K562 (cell line): ENCODE results near the gene PCNX2. TPM values are rescaled to one million over a fixed set of nuclear protein-coding genes. Genes with fewer than 3 reads are reported as not detected.

Experiments
- ATAC-seq: fragments of 200-7000 bp; cut with Tn5 transposase; 3 replicates; pipeline ENCODE4 v1.9.1; 2020; ENCODE audit warnings: moderate library complexity
- BruUV-seq: library from RNA; stranded (reverse); fragments of 400-500 nt; replicated peaks from 2 replicates; lab custom pipeline; 2021; lab: Mats Ljungman, UMichigan
- CTCF ChIA-PET: fragments of 300-600 bp; formaldehyde crosslinking; extraction: SDS; loops from one replicate; lab custom pipeline; 2021; ENCODE audit warnings: low intra/inter-chr PET ratio; lab: Yijun Ruan, JAX
- POLR2A ChIA-PET: fragments of 300-600, 350-650 bp; sonication (Branson Sonifier 250); formaldehyde crosslinking; extraction: SDS; loops from one replicate; lab custom pipeline; 2021; ENCODE audit warnings: antibody characterized with exemption, inconsistent platforms; lab: Yijun Ruan, JAX
- DNase-seq, 4 experiments: peaks; one replicate each; pipeline versions ENCODE4 v3.0.0 to v3.0.0-alpha.2; 2011 to 2018; ENCODE audit warnings: low spot score in 3 of 4, mixed read lengths in 3 of 4; ENCODE audit errors: extremely low read depth in 1 of 4
- FAIRE-seq: peaks from 2 replicates; lab custom pipeline; 2011; peaks lifted over from hg19 to GRCh38; lab: Jason Lieb, UNC
- H2AFZ ChIP-seq: 2 replicates; pipeline ENCODE4 v1.6.0; 2011; ENCODE audit warnings: low read depth, low read length, control low read depth, inconsistent platforms
- H3K27ac ChIP-seq: fragments of 200-600 bp; 3 replicates; pipeline ENCODE4 v1.8.0; 2011; ENCODE audit warnings: low read depth, mild to moderate bottlenecking, control low read depth, inconsistent platforms, low read length, moderate library complexity, mixed read lengths; ENCODE audit errors: extremely low read depth
- H3K27me3 ChIP-seq, 2 experiments: fragments of 300-600 bp in 1 of 2; 2 replicates in 1 of 2; 3 replicates in 1 of 2; pipeline versions ENCODE4 v1.6.0 to v1.8.0; 2011; ENCODE audit warnings: inconsistent platforms in 2 of 2, low read length in 2 of 2, mild to moderate bottlenecking in 1 of 2, mixed read lengths in 1 of 2, moderate library complexity in 1 of 2; ENCODE audit not compliant: control insufficient read depth in 2 of 2, insufficient read depth in 2 of 2
- H3K36me3 ChIP-seq: fragments of 300-600 bp; 3 replicates; pipeline ENCODE4 v1.8.0; 2011; ENCODE audit warnings: mild to moderate bottlenecking, low read length, inconsistent platforms; ENCODE audit not compliant: control insufficient read depth, insufficient read depth
- H3K4me1 ChIP-seq, 2 experiments: fragments of 200-600 bp in 1 of 2; replicated peaks in 1 of 2; 2 replicates in 1 of 2; 3 replicates in 1 of 2; pipeline versions ENCODE4 v1.5.1 to v1.8.0; 2011; ENCODE audit warnings: inconsistent platforms in 2 of 2, low read length in 2 of 2, mild to moderate bottlenecking in 1 of 2, mixed read lengths in 1 of 2, moderate library complexity in 1 of 2; ENCODE audit not compliant: control insufficient read depth in 2 of 2, insufficient read depth in 2 of 2
- H3K4me2 ChIP-seq: 2 replicates; pipeline ENCODE4 v1.6.1; 2011; ENCODE audit warnings: low read length, control low read depth, inconsistent platforms, mixed read lengths; ENCODE audit not compliant: insufficient read depth
- H3K4me3 ChIP-seq: fragments of 200-600 bp; sonication (generic), shearing (Covaris generic); 2 replicates; pipeline ENCODE4 v1.5.1; 2016; ENCODE audit warnings: control low read depth, inconsistent platforms
- H3K79me2 ChIP-seq: fragments of 200-600 bp; 3 replicates; pipeline ENCODE4 v1.8.0; 2011; ENCODE audit warnings: low read length, inconsistent platforms; ENCODE audit not compliant: control insufficient read depth, insufficient read depth
- H3K9ac ChIP-seq, 2 experiments: 2 replicates each; pipeline versions ENCODE4 v1.6.0 to v1.6.1; 2011; ENCODE audit warnings: low read depth in 2 of 2, low read length in 2 of 2, control low read depth in 1 of 2, inconsistent platforms in 1 of 2, mild to moderate bottlenecking in 1 of 2, mixed read lengths in 1 of 2; ENCODE audit not compliant: insufficient read depth in 1 of 2
- H3K9me1 ChIP-seq: one replicate; pipeline ENCODE4 v1.6.0; 2011; ENCODE audit warnings: inconsistent platforms, mild to moderate bottlenecking, low read length, moderate library complexity; ENCODE audit not compliant: control insufficient read depth, insufficient read depth
- H3K9me3 ChIP-seq: replicated peaks from 2 replicates; pipeline ENCODE4 v1.5.1; 2011; ENCODE audit warnings: low read depth, low read length, inconsistent platforms; ENCODE audit not compliant: control insufficient read depth, insufficient read depth
- H4K20me1 ChIP-seq: replicated peaks from 2 replicates; pipeline ENCODE4 v1.6.1; 2011; ENCODE audit warnings: low read length, inconsistent platforms, mixed read lengths; ENCODE audit not compliant: control insufficient read depth, insufficient read depth
- SUPT5H ChIP-seq: fragments of 450-650 bp; IDR thresholded peaks from 2 replicates; pipeline ENCODE4 v1.6.1; 2016
- TAF9B ChIP-seq: fragments of 450-650 bp; IDR thresholded peaks from 2 replicates; pipeline ENCODE4 v1.6.1; 2018; ENCODE audit warnings: mild to moderate bottlenecking; ENCODE audit not compliant: partially characterized antibody
- TSC22D4 ChIP-seq: fragments of 450-650 bp; IDR thresholded peaks from 2 replicates; pipeline ENCODE4 v1.6.1; 2016; ENCODE audit warnings: missing genetic modification characterization, missing biosample characterization, control low read depth
- ZFPM2 ChIP-seq: fragments of 250-450 bp; sonication (Bioruptor Pico); IDR thresholded peaks from 2 replicates; pipeline ENCODE4 v1.5.1; 2022; ENCODE audit warnings: mild to moderate bottlenecking
- ZNF143 ChIP-seq: sonication (generic); formaldehyde crosslinking; IDR thresholded peaks from 2 replicates; pipeline ENCODE4 v1.9.0; 2022; ENCODE audit warnings: mild to moderate bottlenecking, missing genetic modification reagents
- ZNF212 ChIP-seq: fragments of 450-650 bp; formaldehyde crosslinking; IDR thresholded peaks from 2 replicates; pipeline ENCODE4 v1.4.0; 2020; ENCODE audit warnings: mild to moderate bottlenecking
- WGBS: fragments of 100-300 bp; shearing (Covaris generic); methylation state at CpG from one replicate; pipeline ENCODE4 v1.1.6; 2016; ENCODE audit warnings: low coverage, mixed read lengths; ENCODE audit not compliant: insufficient coverage; ENCODE audit errors: missing lambda C conversion rate; 5-methylcytosine and 5-hydroxymethylcytosine counted together
- in situ Hi-C: fragments of 300-500 bp; cut with MboI; formaldehyde crosslinking; loops from 4 replicates; pipeline ENCODE4 v1.15.0; 2018; ENCODE audit warnings: inconsistent platforms, mixed read lengths
- intact Hi-C: fragments of 100-400 bp; cut with micrococcal nuclease; formaldehyde crosslinking; loops from 2 replicates; pipeline ENCODE4 v1.14.2; 2022
- polyA plus RNA-seq, 8 experiments: library from polyadenylated mRNA; depleted of rRNA in 4 of 8; stranded (reverse) in 5 of 8; unstranded in 3 of 8; fragments of >200 nt; fragmentation: Nextera tagmentation in 2 of 8; fragmentation: Illumina TruSeq in 1 of 8; extraction: Ambion mirVana in 2 of 8; extraction: Trizol in 1 of 8; gene quantifications; 2 replicates each; pipeline versions ENCODE4 v1.2.1 to v1.2.3, GENCODE V29; 2011 to 2014; ENCODE audit warnings: inconsistent platforms in 1 of 8, missing spikeins in 1 of 8
- total RNA-seq, 7 experiments: library from RNA; depleted of rRNA in 6 of 7; stranded (reverse); fragments of >200 nt in 6 of 7; fragmentation: Illumina TruSeq in 2 of 7; extraction: Trizol in 2 of 7; gene quantifications; 2 replicates each; pipeline versions ENCODE4 v1.2.1 to v1.2.3, GENCODE V29; 2011 to 2021; ENCODE audit warnings: low replicate concordance in 1 of 7
- TF ChIP-seq, protein P1 (sequence below): fragments of 450-650 bp; IDR thresholded peaks from 2 replicates; pipeline ENCODE4 v1.6.1; 2016

PCNX2 gene
- total and polyA plus RNA-seq, 9 of the 15 experiments (the other 6 are each of a cell fraction or from before 2014, with no cell fraction given): 0.07 to 0.33 TPM; not detected in 7

DNA sequence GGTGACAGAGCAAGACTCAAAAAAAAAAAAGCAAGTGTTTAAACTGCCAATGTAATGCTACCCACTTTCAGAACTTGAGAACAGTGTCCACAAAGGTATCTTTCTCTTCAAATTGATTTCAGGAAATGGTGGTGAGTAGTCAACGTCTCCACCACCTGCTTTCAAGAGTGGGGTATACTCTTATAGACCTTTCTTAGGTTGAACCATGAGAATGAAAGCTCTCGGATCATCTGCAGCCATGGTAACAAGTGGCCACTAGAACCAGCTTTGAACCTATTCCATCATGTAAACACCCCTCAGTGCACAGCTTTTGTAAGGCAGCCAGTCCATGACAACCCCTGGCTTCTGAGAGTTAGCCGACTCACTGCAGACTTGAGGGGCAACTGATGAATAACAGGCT is 237.7 kb downstream of the PCNX2 start (continued):
- TF ChIP-seq, protein P1, sequence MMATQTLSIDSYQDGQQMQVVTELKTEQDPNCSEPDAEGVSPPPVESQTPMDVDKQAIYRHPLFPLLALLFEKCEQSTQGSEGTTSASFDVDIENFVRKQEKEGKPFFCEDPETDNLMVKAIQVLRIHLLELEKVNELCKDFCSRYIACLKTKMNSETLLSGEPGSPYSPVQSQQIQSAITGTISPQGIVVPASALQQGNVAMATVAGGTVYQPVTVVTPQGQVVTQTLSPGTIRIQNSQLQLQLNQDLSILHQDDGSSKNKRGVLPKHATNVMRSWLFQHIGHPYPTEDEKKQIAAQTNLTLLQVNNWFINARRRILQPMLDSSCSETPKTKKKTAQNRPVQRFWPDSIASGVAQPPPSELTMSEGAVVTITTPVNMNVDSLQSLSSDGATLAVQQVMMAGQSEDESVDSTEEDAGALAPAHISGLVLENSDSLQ: no peak
- TF ChIP-seq SUPT5H (no peak), ZNF212 (no peak), TSC22D4 (tag) (no peak)

DNA sequence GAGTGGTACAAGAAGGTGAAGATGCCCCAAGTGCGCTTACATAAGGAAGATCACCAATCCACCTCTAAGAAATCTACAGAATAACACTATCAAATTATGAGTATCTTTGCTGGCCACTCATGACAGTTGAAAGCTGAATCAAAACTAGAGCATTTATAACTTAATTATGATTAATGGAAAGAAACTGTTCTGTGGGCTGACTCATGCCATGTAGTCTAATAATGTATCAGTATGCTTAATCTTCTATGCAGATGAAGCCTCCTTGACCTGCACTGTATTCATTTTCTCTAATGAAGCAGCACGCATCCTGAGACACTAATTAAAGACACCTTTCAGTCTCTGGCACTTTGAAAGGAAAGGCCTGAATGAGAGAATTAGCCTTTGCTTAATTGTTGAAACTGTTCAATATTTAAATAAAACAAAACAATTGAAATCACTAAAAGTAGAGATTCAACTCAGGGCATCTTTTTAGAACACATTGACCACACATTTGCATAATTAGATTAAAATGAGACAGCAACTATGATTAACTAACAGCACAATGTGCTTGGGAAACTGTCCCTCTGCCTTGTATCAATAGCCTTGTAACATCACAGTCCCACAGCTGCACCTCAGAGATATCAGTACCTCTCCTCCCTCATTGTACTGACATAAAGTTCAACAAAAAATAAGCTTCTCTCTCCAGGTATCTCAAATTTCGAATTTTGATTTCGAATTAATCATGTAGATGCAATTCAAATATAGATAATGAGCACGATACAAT is 239.5 kb downstream of the PCNX2 start:
- Histone ChIP-seq H3K4me3 (no peak overlapping the region), H2AFZ (no peak overlapping the region), H3K79me2 (no peaks in the 10 kb centered on the region), H3K36me3 (no peaks in the 10 kb centered on the region), H3K9ac (no peak overlapping the region), H3K9me1 (no peaks in the 10 kb centered on the region), H3K27me3 (no peaks in the 10 kb centered on the region; a peak in 1 of 5 replicates), H3K27ac (no peak overlapping the region), H3K4me2 (no peak overlapping the region), H3K4me1 (no peaks in the 10 kb centered on the region), H3K9me3 (no peaks in the 10 kb centered on the region), H4K20me1 (no peaks in the 10 kb centered on the region)
- no TSS peak for BruUV-seq
- FAIRE-seq (no peak), DNase-seq (no peak), ATAC-seq (no peak)
- TF ChIP-seq ZNF143 (CRISPR knock-in tag): no peak
- TF ChIP-seq TAF9B: no peak
- no peak for TF ChIP-seq ZFPM2 (CRISPR knock-in tag)
- in situ Hi-C loops (no loop called here), intact Hi-C loops (no loop called here)
- WGBS: 0% methylated on average over 5 of the region's 5 CpGs
- CTCF ChIA-PET: no interaction called here
- POLR2A ChIA-PET: interaction anchor here (0.5 kb wide), 1 partner anchor 46 kb away, joined by 4 read pairs; no protein-coding TSS in a partner anchor
